Ishikawa (cell line): ENCODE measurements around the gene CDCA3.

Experiments used
- CEBPB ChIP-seq: IDR thresholded peaks from 2 replicates; pipeline ENCODE4 v1.6.1; 2012
- CREB1 ChIP-seq: IDR thresholded peaks from 2 replicates; pipeline ENCODE4 v1.6.1; 2012; ENCODE audit warnings: low read depth
- EGR1 ChIP-seq: IDR thresholded peaks from 2 replicates; pipeline ENCODE4 v1.6.1; 2012
- EP300 ChIP-seq: IDR thresholded peaks from 2 replicates; pipeline ENCODE4 v1.6.1; 2012; ENCODE audit warnings: borderline replicate concordance
- FOXM1 ChIP-seq: IDR thresholded peaks from 2 replicates; pipeline ENCODE4 v1.6.1; 2012; ENCODE audit warnings: low read depth, borderline replicate concordance
- MAX ChIP-seq: IDR thresholded peaks from 2 replicates; pipeline ENCODE4 v1.6.1; 2012
- NFIC ChIP-seq: IDR thresholded peaks from 2 replicates; pipeline ENCODE4 v1.6.1; 2012
- RAD21 ChIP-seq: IDR thresholded peaks from 2 replicates; pipeline ENCODE4 v1.6.1; 2012; ENCODE audit warnings: low read depth
- REST ChIP-seq: IDR thresholded peaks from 2 replicates; pipeline ENCODE4 v1.6.1; 2012; ENCODE audit warnings: low read depth, mild to moderate bottlenecking
- TAF1 ChIP-seq: IDR thresholded peaks from 2 replicates; pipeline ENCODE4 v1.6.1; 2012; ENCODE audit warnings: low read depth, mild to moderate bottlenecking
- TCF12 ChIP-seq: IDR thresholded peaks from 2 replicates; pipeline ENCODE4 v1.6.1; 2012; ENCODE audit warnings: low read depth
- TEAD4 ChIP-seq: IDR thresholded peaks from 2 replicates; pipeline ENCODE4 v1.6.1; 2012
- USF1 ChIP-seq: IDR thresholded peaks from 2 replicates; pipeline ENCODE4 v1.6.1; 2012
- YY1 ChIP-seq: IDR thresholded peaks from 2 replicates; pipeline ENCODE4 v1.6.1; 2012; ENCODE audit warnings: low read depth
- ZBTB7A ChIP-seq: IDR thresholded peaks from 2 replicates; pipeline ENCODE4 v1.6.1; 2012; ENCODE audit warnings: low read depth

Gene CDCA3

GRCh38 chr12:6845395-6845794 lies 5.7 kb downstream of the CDCA3 start:
- no peak for TF ChIP-seq CREB1
- TF ChIP-seq TAF1 = no peak
- TF ChIP-seq ZBTB7A = no peak
- TF ChIP-seq YY1 = no peak
- no peak for TF ChIP-seq USF1
- no peak for TF ChIP-seq NFIC
- no peak for TF ChIP-seq MAX
- no peak for TF ChIP-seq TCF12
- TF ChIP-seq EGR1 = no peak
- TF ChIP-seq CEBPB = no peak
- no peak for TF ChIP-seq REST

GRCh38 chr12:6843118-6843902 lies 7.8 kb downstream of the CDCA3 start:
- TF ChIP-seq TAF1 = no peak
- no peak for TF ChIP-seq MAX

- TF ChIP-seq USF1 (no peak), TAF1 (no peak), TEAD4 (no peak), CREB1 (no peak), FOXM1 (no peak), CEBPB (no peak), RAD21 (no peak), EP300 (no peak)
These were observed 9.0 kb downstream of the CDCA3 start for GRCh38 chr12:6842075-6842474.

GRCh38 chr12:6840761-6841515 lies 10.1 kb downstream of the CDCA3 start, which contains the start of gene GNB3:
TSS of gene GNB3 (plus strand) at chr12:6840925. CDS start at chr12:6841288, 363 bp downstream.
- no peak for TF ChIP-seq EGR1
- no peak for TF ChIP-seq RAD21
- no peak for TF ChIP-seq TEAD4

GRCh38 chr12:6840330-6840729 lies 10.8 kb downstream of the CDCA3 start:
- TF ChIP-seq RAD21 = no peak
- no peak for TF ChIP-seq TAF1
- no peak for TF ChIP-seq MAX
- TF ChIP-seq CEBPB = no peak
- no peak for TF ChIP-seq YY1
- no peak for TF ChIP-seq USF1
- no peak for TF ChIP-seq TEAD4
- no peak for TF ChIP-seq FOXM1
- no peak for TF ChIP-seq NFIC
- TF ChIP-seq ZBTB7A = no peak
- TF ChIP-seq REST = no peak
- TF ChIP-seq CREB1 = no peak
- TF ChIP-seq TCF12 = no peak
- no peak for TF ChIP-seq EP300
